Prostate gland (tissue), 2 donors: ENCODE results near the gene PDZK1.

Experiments used
- POLR2A ChIP-seq: fragments of 450-650 bp; IDR thresholded peaks from one replicate; pipeline ENCODE4 v1.6.1; 2016; ENCODE audit warnings: antibody characterized with exemption, mild to moderate bottlenecking
- POLR2AphosphoS5 ChIP-seq: sonication (generic); formaldehyde crosslinking; IDR thresholded peaks from one replicate; pipeline ENCODE4 v1.6.1; 2017; ENCODE audit warnings: antibody characterized with exemption
- TF ChIP-seq, protein P1 (sequence below), 4 experiments: fragments of 200-600 bp in 2 of 4; fragments of 450-650 bp in 2 of 4; sonication (generic) in 2 of 4; IDR thresholded peaks; 1 replicate in 3 of 4; 2 replicates in 1 of 4; pipeline ENCODE4 v1.5.1; 2016 to 2019; ENCODE audit warnings: antibody characterized with exemption in 4 of 4, mild to moderate bottlenecking in 2 of 4, moderate library complexity in 2 of 4

DNA sequence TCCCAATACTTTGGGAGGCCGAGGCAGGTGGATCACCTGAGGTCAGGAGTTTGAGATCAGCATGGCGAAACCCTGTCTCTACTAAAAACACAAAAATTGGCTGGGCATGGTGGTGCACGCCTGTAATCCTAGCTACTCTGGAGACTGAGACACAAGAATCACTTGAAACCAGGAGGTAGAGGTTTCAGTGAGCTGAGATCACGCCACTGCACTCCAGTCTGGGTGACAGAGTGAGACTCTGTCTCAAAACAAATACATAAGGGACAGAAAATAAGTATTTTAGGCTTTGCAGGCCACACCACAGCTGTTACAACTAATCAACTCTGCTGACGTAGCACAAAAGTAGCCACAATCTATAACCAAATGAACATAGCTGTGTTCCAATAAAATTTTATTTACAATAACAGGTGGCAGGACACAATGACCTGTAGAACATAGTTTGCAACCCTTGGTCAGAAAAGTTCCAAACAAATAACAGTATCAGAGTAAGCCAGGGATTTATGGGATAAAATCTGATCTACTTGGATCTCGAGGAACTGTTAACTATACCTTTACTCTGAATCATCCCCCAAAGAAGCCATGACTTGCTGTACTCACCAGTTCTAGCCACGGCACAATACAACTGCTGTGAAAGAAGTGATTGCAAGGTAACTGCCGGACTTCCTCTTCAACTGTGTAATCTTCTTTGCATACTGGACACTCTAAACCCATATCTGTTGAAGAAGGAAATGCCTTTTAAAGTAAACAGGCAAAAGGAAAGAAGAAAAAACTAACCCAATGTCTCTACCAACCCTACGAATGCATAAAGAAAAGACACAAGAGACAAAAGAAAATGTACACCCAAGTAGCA, 40.5 kb upstream of the PDZK1 start:
- no peak for TF ChIP-seq POLR2A
- TF ChIP-seq, protein P1, sequence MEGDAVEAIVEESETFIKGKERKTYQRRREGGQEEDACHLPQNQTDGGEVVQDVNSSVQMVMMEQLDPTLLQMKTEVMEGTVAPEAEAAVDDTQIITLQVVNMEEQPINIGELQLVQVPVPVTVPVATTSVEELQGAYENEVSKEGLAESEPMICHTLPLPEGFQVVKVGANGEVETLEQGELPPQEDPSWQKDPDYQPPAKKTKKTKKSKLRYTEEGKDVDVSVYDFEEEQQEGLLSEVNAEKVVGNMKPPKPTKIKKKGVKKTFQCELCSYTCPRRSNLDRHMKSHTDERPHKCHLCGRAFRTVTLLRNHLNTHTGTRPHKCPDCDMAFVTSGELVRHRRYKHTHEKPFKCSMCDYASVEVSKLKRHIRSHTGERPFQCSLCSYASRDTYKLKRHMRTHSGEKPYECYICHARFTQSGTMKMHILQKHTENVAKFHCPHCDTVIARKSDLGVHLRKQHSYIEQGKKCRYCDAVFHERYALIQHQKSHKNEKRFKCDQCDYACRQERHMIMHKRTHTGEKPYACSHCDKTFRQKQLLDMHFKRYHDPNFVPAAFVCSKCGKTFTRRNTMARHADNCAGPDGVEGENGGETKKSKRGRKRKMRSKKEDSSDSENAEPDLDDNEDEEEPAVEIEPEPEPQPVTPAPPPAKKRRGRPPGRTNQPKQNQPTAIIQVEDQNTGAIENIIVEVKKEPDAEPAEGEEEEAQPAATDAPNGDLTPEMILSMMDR (IDR thresholded peaks at IDR 0.05), result no peak
- no peak for TF ChIP-seq POLR2AphosphoS5
